IMR-90 (cell line): Measurements from ENCODE around the gene AHSA1. TPM values are rescaled to one million over a fixed set of nuclear protein-coding genes. Genes with fewer than 3 reads are reported as not detected.

Experiments used
- ATAC-seq: fragments of 200-7000 bp; cut with Tn5 transposase; 2 replicates; pipeline ENCODE4 v1.9.1; 2020; ENCODE audit warnings: low read depth, mild to moderate bottlenecking, moderate library complexity
- BruUV-seq: library from RNA; stranded (reverse); fragments of 400-500 nt; replicated peaks from 2 replicates; lab custom pipeline; 2021; lab: Mats Ljungman, UMichigan
- CTCF ChIA-PET: fragments of 300-600 bp; formaldehyde crosslinking; extraction: SDS; loops from one replicate; lab custom pipeline; 2021; ENCODE audit warnings: antibody characterized with exemption; lab: Yijun Ruan, JAX
- POLR2A ChIA-PET: fragments of 300-600 bp; sonication (Branson Sonifier 250); formaldehyde crosslinking; loops from one replicate; lab custom pipeline; 2022; ENCODE audit warnings: antibody characterized with exemption; ENCODE audit not compliant: unreplicated experiment; lab: Charles Lee
- DNase-seq: peaks from one replicate; pipeline ENCODE4 v3.0.0; 2013
- H2AFZ ChIP-seq: replicated peaks from 2 replicates; pipeline ENCODE3; 2013; ENCODE audit warnings: low read length, mild to moderate bottlenecking; ENCODE audit not compliant: poor library complexity
- H2AK5ac ChIP-seq: 2 replicates; pipeline ENCODE4 v1.6.1; 2013; ENCODE audit warnings: low read depth, low read length, inconsistent platforms
- H2AK9ac ChIP-seq: replicated peaks from 2 replicates; pipeline ENCODE3; 2013; ENCODE audit warnings: mild to moderate bottlenecking, low read depth, low read length, moderate library complexity; ENCODE audit not compliant: poor library complexity
- H2BK120ac ChIP-seq: 2 replicates; pipeline ENCODE4 v1.6.1; 2013; ENCODE audit warnings: low read depth, low read length, inconsistent platforms
- H2BK15ac ChIP-seq: 3 replicates; pipeline ENCODE4 v1.6.1; 2013; ENCODE audit warnings: low read depth, low read length, inconsistent platforms
- H2BK20ac ChIP-seq: 2 replicates; pipeline ENCODE4 v1.6.1; 2013; ENCODE audit warnings: low read depth, mild to moderate bottlenecking, inconsistent platforms, low read length, moderate library complexity
- H2BK5ac ChIP-seq: 2 replicates; pipeline ENCODE4 v1.6.1; 2013; ENCODE audit warnings: mild to moderate bottlenecking, low read depth, low read length, inconsistent platforms; ENCODE audit not compliant: poor library complexity, severe bottlenecking
- H3K14ac ChIP-seq: replicated peaks from 2 replicates; pipeline ENCODE4 v1.6.1; 2013; ENCODE audit warnings: low read depth, low read length, inconsistent platforms
- H3K18ac ChIP-seq: 2 replicates; pipeline ENCODE4 v1.6.1; 2013; ENCODE audit warnings: low read depth, low read length, control low read depth
- H3K23ac ChIP-seq: 2 replicates; pipeline ENCODE4 v1.6.1; 2013; ENCODE audit warnings: low read depth, low read length, inconsistent platforms
- H3K27ac ChIP-seq: 2 replicates; pipeline ENCODE4 v1.5.1; 2013; ENCODE audit warnings: mild to moderate bottlenecking, control low read depth, low read length; ENCODE audit not compliant: insufficient read depth
- H3K27me3 ChIP-seq: 2 replicates; pipeline ENCODE4 v1.6.1; 2013; ENCODE audit warnings: low read length; ENCODE audit not compliant: control insufficient read depth, insufficient read depth
- H3K36me3 ChIP-seq: 2 replicates; pipeline ENCODE4 v1.6.1; 2013; ENCODE audit warnings: low read length, mixed read lengths; ENCODE audit not compliant: control insufficient read depth, insufficient read depth
- H3K4ac ChIP-seq: 2 replicates; pipeline ENCODE4 v1.6.1; 2013; ENCODE audit warnings: low read depth, low read length, inconsistent platforms
- H3K4me1 ChIP-seq: 2 replicates; pipeline ENCODE4 v1.6.1; 2013; ENCODE audit warnings: low read length, mixed read lengths; ENCODE audit not compliant: control insufficient read depth, insufficient read depth
- H3K4me2 ChIP-seq: 2 replicates; pipeline ENCODE4 v1.6.1; 2013; ENCODE audit warnings: low read depth, mild to moderate bottlenecking, control low read depth, low read length, moderate library complexity
- H3K4me3 ChIP-seq: 2 replicates; pipeline ENCODE4 v1.5.1; 2013; ENCODE audit warnings: low read depth, mild to moderate bottlenecking, control low read depth, low read length, moderate library complexity; ENCODE audit not compliant: insufficient read depth
- H3K56ac ChIP-seq: 2 replicates; pipeline ENCODE4 v1.6.1; 2013; ENCODE audit warnings: low read length, inconsistent platforms; ENCODE audit not compliant: insufficient read depth; ENCODE audit errors: extremely low read depth
- H3K79me1 ChIP-seq, 2 experiments: 2 replicates each; pipeline ENCODE4 v1.6.1; 2013; ENCODE audit warnings: low read length in 2 of 2, inconsistent platforms in 1 of 2, low read depth in 1 of 2
- H3K9ac ChIP-seq: 2 replicates; pipeline ENCODE4 v1.6.1; 2013; ENCODE audit warnings: low read depth, low read length, control low read depth
- H3K9me1 ChIP-seq: 2 replicates; pipeline ENCODE4 v1.6.1; 2013; ENCODE audit warnings: low read length, inconsistent platforms; ENCODE audit not compliant: insufficient read depth
- H3K9me3 ChIP-seq: 2 replicates; pipeline ENCODE4 v1.6.1; 2013; ENCODE audit warnings: low read length; ENCODE audit not compliant: control insufficient read depth, insufficient read depth
- H4K20me1 ChIP-seq: 2 replicates; pipeline ENCODE4 v1.6.1; 2013; ENCODE audit warnings: low read length, inconsistent platforms; ENCODE audit not compliant: insufficient read depth
- H4K5ac ChIP-seq: 2 replicates; pipeline ENCODE4 v1.6.1; 2013; ENCODE audit warnings: mild to moderate bottlenecking, low read depth, low read length, control low read depth
- H4K8ac ChIP-seq, 2 experiments: 2 replicates each; pipeline ENCODE4 v1.6.1; 2013; ENCODE audit warnings: low read depth in 2 of 2, low read length in 2 of 2, control low read depth in 1 of 2, inconsistent platforms in 1 of 2
- H4K91ac ChIP-seq: 2 replicates; pipeline ENCODE4 v1.6.1; 2013; ENCODE audit warnings: low read depth, low read length, inconsistent platforms; ENCODE audit not compliant: insufficient read depth
- FOS ChIP-seq: fragments of 150-350 bp; IDR thresholded peaks from 2 replicates; pipeline ENCODE4 v1.6.1; 2016; ENCODE audit warnings: low read depth, low read length
- MXI1 ChIP-seq: IDR thresholded peaks from 2 replicates; pipeline ENCODE4 v1.6.1; 2012; ENCODE audit warnings: low read depth, mild to moderate bottlenecking, low read length, moderate library complexity, borderline replicate concordance
- NFE2L2 ChIP-seq: fragments of 150-350 bp; IDR thresholded peaks from 2 replicates; pipeline ENCODE4 v1.6.1; 2016; ENCODE audit warnings: low read depth, mild to moderate bottlenecking, low read length
- RCOR1 ChIP-seq: IDR thresholded peaks from 2 replicates; pipeline ENCODE4 v1.6.1; 2012; ENCODE audit warnings: mild to moderate bottlenecking, low read length, improper control_type of control experiment; ENCODE audit not compliant: insufficient replicate concordance
- SMC3 ChIP-seq: fragments of 150-350 bp; IDR thresholded peaks from 2 replicates; pipeline ENCODE4 v1.6.1; 2016; ENCODE audit warnings: low read depth, mild to moderate bottlenecking, antibody characterized with exemption, low read length, moderate library complexity
- WGBS, 2 experiments: methylation state at CpG; one replicate each; pipeline versions ENCODE4 v1.1.5 to v1.1.7; 2013; ENCODE audit warnings: missing lambda C conversion rate in 2 of 2; ENCODE audit not compliant: insufficient read length in 1 of 2; ENCODE audit errors: extremely low coverage in 2 of 2; 5-methylcytosine and 5-hydroxymethylcytosine counted together
- dilution Hi-C: fragments of 300-500 bp; cut with HindIII; formaldehyde crosslinking; loops from one replicate; pipeline ENCODE4 v1.14.3; 2018; ENCODE audit warnings: low sequenced_read_pairs; ENCODE audit not compliant: unreplicated experiment
- in situ Hi-C: fragments of 300-500 bp; cut with MboI; formaldehyde crosslinking; loops from 3 replicates; pipeline ENCODE4 v1.14.3; 2019; ENCODE audit warnings: low sequenced_read_pairs, inconsistent platforms, mixed read lengths
- intact Hi-C: fragments of 100-400 bp; cut with micrococcal nuclease; formaldehyde crosslinking; loops from 2 replicates; pipeline ENCODE4 v1.10.0; 2022
- polyA plus RNA-seq, 3 experiments: library from polyadenylated mRNA; depleted of rRNA; stranded (reverse); fragments of >200 nt; gene quantifications; 2 replicates each; pipeline ENCODE4 v1.2.3, GENCODE V29; 2012; ENCODE audit warnings: low replicate concordance in 1 of 3
- total RNA-seq: library from RNA; depleted of rRNA; stranded (reverse); fragments of >200 nt; gene quantifications from 2 replicates; pipeline ENCODE4 v1.2.3, GENCODE V29; 2012
- TF ChIP-seq, protein P1 (sequence below): conservative IDR thresholded peaks from 2 replicates; pipeline ENCODE4 v1.5.1; 2012; ENCODE audit warnings: mild to moderate bottlenecking, low read depth, low read length, improper control_type of control experiment

AHSA1 gene
- total and polyA plus RNA-seq, 2 of the 4 experiments (the other 2 are of a cell fraction): 166 to 252 TPM

DNA sequence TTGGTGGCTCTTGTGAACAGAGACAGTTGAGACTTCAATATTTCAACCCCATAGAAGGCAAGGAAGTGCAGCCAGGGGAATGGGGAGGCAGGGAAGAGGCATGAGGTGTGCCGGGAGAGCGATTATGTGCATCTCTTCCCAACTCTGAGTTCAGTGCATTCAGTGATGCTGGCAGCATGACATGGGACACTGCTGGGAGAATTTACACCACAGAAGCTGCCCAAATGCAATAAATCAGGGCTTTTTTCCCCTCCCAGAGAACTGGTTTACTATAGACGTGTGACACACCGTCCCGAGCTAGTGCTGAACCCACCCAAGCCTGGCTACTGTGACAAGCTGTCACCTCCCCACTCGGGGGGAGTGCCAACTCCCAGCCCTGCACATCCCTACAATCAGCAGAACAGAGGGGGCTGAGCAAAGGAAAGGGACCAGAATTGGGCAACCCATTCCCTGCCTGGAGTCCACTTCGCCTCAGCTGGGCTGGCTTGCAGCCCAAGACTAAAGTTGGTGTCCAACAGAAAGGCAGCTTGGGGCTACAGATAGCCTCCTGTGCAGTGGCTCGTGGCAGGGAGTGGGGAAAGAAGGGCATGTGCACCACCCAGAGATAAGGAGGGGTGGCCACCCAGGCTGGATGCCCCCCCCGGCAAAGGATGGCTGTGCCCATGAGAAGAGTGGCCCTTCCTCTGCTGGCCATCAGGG is 16.7 kb downstream of the AHSA1 start:
- Histone ChIP-seq H3K9me3 (no peaks in the 10 kb centered on the region), H3K14ac (no peak overlapping the region), H2AK5ac (no peak overlapping the region), H3K4me2 (no peak overlapping the region), H4K5ac (no peak overlapping the region), H2BK15ac (no peak overlapping the region), H2AFZ (no peak overlapping the region), H3K18ac (no peak overlapping the region), H3K36me3 (peaks cover under 1% of the 10 kb centered on the region; the same call in 1 of the 2 replicates), H3K9ac (no peak overlapping the region), H3K4ac (no peak overlapping the region), H2BK5ac (no peak overlapping the region), H2BK20ac (no peak overlapping the region), H4K91ac (no peak overlapping the region), H3K56ac (no peak overlapping the region), H3K4me1 (no peaks in the 10 kb centered on the region), H3K23ac (no peak overlapping the region), H3K27ac (no peak overlapping the region), H4K8ac (no peak overlapping the region), H3K79me1 (no peaks in the 10 kb centered on the region), H3K27me3 (peaks cover 19% of the 10 kb centered on the region), H2BK120ac (no peak overlapping the region), H2AK9ac (peak overlapping the region; percentile 70), H3K9me1 (no peaks in the 10 kb centered on the region), H4K20me1 (no peaks in the 10 kb centered on the region; the same call in 1 of the 2 replicates), H3K4me3 (no peak overlapping the region)
- 0% methylated on average over 1 of the region's 9 CpGs; no CpG with 5 or more reads in 1 of the 2 experiments for WGBS, 2 experiments
- intact Hi-C loops (no loop called here), in situ Hi-C loops (no loop called here), dilution Hi-C loops (no loop called here)
- ATAC-seq: no peak; the same call in 1 of the 2 replicates
- BruUV-seq: no TSS peak
- TF ChIP-seq NFE2L2: no peak
- no peak for TF ChIP-seq SMC3
- TF ChIP-seq MXI1: no peak
- TF ChIP-seq FOS: no peak
- TF ChIP-seq, protein P1, sequence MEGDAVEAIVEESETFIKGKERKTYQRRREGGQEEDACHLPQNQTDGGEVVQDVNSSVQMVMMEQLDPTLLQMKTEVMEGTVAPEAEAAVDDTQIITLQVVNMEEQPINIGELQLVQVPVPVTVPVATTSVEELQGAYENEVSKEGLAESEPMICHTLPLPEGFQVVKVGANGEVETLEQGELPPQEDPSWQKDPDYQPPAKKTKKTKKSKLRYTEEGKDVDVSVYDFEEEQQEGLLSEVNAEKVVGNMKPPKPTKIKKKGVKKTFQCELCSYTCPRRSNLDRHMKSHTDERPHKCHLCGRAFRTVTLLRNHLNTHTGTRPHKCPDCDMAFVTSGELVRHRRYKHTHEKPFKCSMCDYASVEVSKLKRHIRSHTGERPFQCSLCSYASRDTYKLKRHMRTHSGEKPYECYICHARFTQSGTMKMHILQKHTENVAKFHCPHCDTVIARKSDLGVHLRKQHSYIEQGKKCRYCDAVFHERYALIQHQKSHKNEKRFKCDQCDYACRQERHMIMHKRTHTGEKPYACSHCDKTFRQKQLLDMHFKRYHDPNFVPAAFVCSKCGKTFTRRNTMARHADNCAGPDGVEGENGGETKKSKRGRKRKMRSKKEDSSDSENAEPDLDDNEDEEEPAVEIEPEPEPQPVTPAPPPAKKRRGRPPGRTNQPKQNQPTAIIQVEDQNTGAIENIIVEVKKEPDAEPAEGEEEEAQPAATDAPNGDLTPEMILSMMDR: no peak
- no peak for TF ChIP-seq RCOR1
- CTCF ChIA-PET: interaction anchor here (0.6 kb wide), 1 partner anchor 29 kb away, joined by 4 read pairs; no protein-coding TSS in a partner anchor
- POLR2A ChIA-PET: no interaction called here
- no peak for DNase-seq
